RWPE2 (cell line): ENCODE data around the gene PPM1L.

Experiments
- ATAC-seq: fragments of 200-7000 bp; cut with Tn5 transposase; 3 replicates; pipeline ENCODE4 v1.9.1; 2021; ENCODE audit warnings: low read depth
- DNase-seq: peaks from one replicate; pipeline ENCODE4 v3.0.0-alpha.2; 2020; ENCODE audit warnings: low spot score
- H3K27ac ChIP-seq: fragments of 450-650 bp; 2 replicates; pipeline ENCODE4 v1.5.1; 2017; ENCODE audit warnings: mild to moderate bottlenecking; ENCODE audit not compliant: poor library complexity, severe bottlenecking
- H3K27me3 ChIP-seq: fragments of 250-450 bp; sonication (Bioruptor Pico); 2 replicates; pipeline ENCODE4 v1.5.1; 2021; ENCODE audit warnings: mild to moderate bottlenecking, moderate library complexity; ENCODE audit not compliant: insufficient read depth, poor library complexity, severe bottlenecking
- H3K36me3 ChIP-seq: fragments of 250-450 bp; sonication (Bioruptor Pico); 2 replicates; pipeline ENCODE4 v1.5.1; 2020; ENCODE audit warnings: low read depth, mild to moderate bottlenecking, moderate library complexity
- H3K4me1 ChIP-seq: fragments of 250-450 bp; sonication (Bioruptor Pico); 2 replicates; pipeline ENCODE4 v1.5.1; 2021; ENCODE audit warnings: mild to moderate bottlenecking, moderate library complexity; ENCODE audit not compliant: insufficient read depth, poor library complexity, severe bottlenecking
- H3K4me3 ChIP-seq: fragments of 250-450 bp; sonication (Bioruptor Pico); 2 replicates; pipeline ENCODE4 v1.5.1; 2021; ENCODE audit warnings: mild to moderate bottlenecking, moderate library complexity; ENCODE audit not compliant: severe bottlenecking
- H3K9me3 ChIP-seq: fragments of 250-450 bp; sonication (Bioruptor Pico); 2 replicates; pipeline ENCODE4 v1.5.1; 2021; ENCODE audit warnings: mild to moderate bottlenecking, moderate library complexity; ENCODE audit not compliant: severe bottlenecking
- CTCF ChIP-seq: fragments of 450-650 bp; IDR thresholded peaks from one replicate; pipeline ENCODE4 v1.5.1; 2017; ENCODE audit warnings: mild to moderate bottlenecking, moderate library complexity; ENCODE audit not compliant: poor library complexity, severe bottlenecking

PPM1L gene

DNA sequence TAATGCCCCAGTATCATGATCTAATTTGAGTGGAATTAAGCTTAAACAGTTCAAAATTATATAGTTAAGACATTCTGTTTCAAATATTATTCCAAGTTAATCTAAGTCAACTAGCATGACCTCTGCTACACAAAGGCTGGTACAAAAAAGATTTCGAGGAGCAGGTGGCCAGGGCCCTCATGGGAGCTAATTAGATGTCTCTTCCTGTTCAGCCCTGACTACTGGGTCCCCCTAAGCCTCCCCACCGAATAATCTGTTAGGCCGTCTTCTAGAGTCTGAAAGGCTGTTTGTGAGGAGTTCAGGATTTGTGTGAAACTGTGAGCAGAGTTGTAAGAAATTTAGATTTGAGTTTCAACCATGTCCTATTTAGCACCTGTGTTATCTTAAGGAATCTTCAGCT is 75.4 kb downstream of the PPM1L start:
- H3K36me3 ChIP-seq: no peaks in the 10 kb centered on the region
- no peak overlapping the region for H3K4me3 ChIP-seq
- DNase-seq (no peak), ATAC-seq (no peak)
- no peaks in the 10 kb centered on the region for H3K4me1 ChIP-seq
- H3K27me3 ChIP-seq: no peaks in the 10 kb centered on the region
- H3K27ac ChIP-seq: no peak overlapping the region
- TF ChIP-seq CTCF: no peak
- H3K9me3 ChIP-seq: no peaks in the 10 kb centered on the region

GRCh38 chr3:160837394-160837980 is 81.5 kb downstream of the PPM1L start:
- Histone ChIP-seq H3K36me3 (no peaks in the 10 kb centered on the region), H3K4me1 (no peaks in the 10 kb centered on the region), H3K27me3 (no peaks in the 10 kb centered on the region), H3K9me3 (no peaks in the 10 kb centered on the region), H3K27ac (no peak overlapping the region), H3K4me3 (no peak overlapping the region)
- TF ChIP-seq CTCF: no peak
- ATAC-seq (0 out of 3 replicates have a peak, but pooled peaks have one; percentile 31), DNase-seq (no peak)

GRCh38 chr3:160840590-160840989 is 84.6 kb downstream of the PPM1L start:
- ATAC-seq (no peak), DNase-seq (no peak)
- Histone ChIP-seq H3K4me3 (no peak overlapping the region), H3K27me3 (no peaks in the 10 kb centered on the region), H3K4me1 (no peaks in the 10 kb centered on the region), H3K36me3 (no peaks in the 10 kb centered on the region), H3K27ac (no peak overlapping the region), H3K9me3 (no peaks in the 10 kb centered on the region)
- no peak for TF ChIP-seq CTCF

DNA sequence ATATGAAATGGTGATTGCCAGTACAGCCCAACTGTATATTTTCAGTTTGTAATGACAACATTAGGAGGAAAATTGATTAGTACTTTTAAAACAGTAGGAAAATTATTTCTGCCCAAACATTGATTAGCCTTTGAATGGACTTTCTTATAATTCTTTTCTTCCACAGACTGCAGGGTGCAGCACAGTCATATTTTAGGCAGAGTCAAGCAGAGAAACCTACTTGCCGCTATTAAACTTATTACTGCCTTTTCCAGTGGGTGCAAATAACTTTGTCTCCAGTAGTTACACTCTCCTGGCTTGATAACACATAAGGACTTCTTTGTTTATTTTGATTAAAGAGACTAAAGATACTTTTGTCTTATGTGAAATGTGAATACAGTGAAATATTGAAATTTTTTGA is 85.4 kb downstream of the PPM1L start:
- no peaks in the 10 kb centered on the region for H3K27me3 ChIP-seq
- H3K4me1 ChIP-seq: no peaks in the 10 kb centered on the region
- DNase-seq: no peak
- no peak for TF ChIP-seq CTCF
- ATAC-seq: no peak
- H3K4me3 ChIP-seq: no peak overlapping the region
- H3K36me3 ChIP-seq: no peaks in the 10 kb centered on the region
- H3K9me3 ChIP-seq: no peaks in the 10 kb centered on the region
- H3K27ac ChIP-seq: no peak overlapping the region

- H3K4me1 ChIP-seq: no peaks in the 10 kb centered on the region
- no peaks in the 10 kb centered on the region for H3K36me3 ChIP-seq
- no peak for TF ChIP-seq CTCF
- ATAC-seq (no peak), DNase-seq (no peak)
- H3K9me3 ChIP-seq: no peaks in the 10 kb centered on the region
- H3K27ac ChIP-seq: no peak overlapping the region
- H3K4me3 ChIP-seq: no peak overlapping the region
- no peaks in the 10 kb centered on the region for H3K27me3 ChIP-seq
Measured at GRCh38 chr3:160842021-160843005, 86.3 kb downstream of the PPM1L start.
